Immature natural killer cell (primary cell): ENCODE data around the gene AS3MT. TPM values are rescaled to one million over a fixed set of nuclear protein-coding genes. Genes with fewer than 3 reads are reported as not detected.

Source experiments
- DNase-seq, 3 donors: peaks; one replicate each; pipeline ENCODE4 v3.0.0; 2022; ENCODE audit warnings: mixed read lengths in 1 of 3
- H3K27ac Mint-ChIP-seq, 6 donors: one replicate each; pipeline ENCODE4 v1.8.0; 2020; ENCODE audit warnings: mixed read lengths in 6 of 6, mild to moderate bottlenecking in 5 of 6, inconsistent platforms in 4 of 6, moderate library complexity in 3 of 6
- H3K27me3 Mint-ChIP-seq, 3 donors: one replicate each; pipeline ENCODE4 v1.8.0; 2020 to 2021; ENCODE audit warnings: low read depth in 3 of 3, mild to moderate bottlenecking in 3 of 3, mixed read lengths in 3 of 3, moderate library complexity in 3 of 3, inconsistent platforms in 1 of 3
- H3K36me3 Mint-ChIP-seq, 3 donors: one replicate each; pipeline ENCODE4 v1.8.0; 2020; ENCODE audit warnings: mixed read lengths in 3 of 3, inconsistent platforms in 2 of 3, mild to moderate bottlenecking in 2 of 3
- H3K4me1 Mint-ChIP-seq, 2 donors: one replicate each; pipeline ENCODE4 v1.8.0; 2020; ENCODE audit warnings: inconsistent platforms in 2 of 2, mild to moderate bottlenecking in 2 of 2, mixed read lengths in 2 of 2, moderate library complexity in 1 of 2
- H3K4me3 Mint-ChIP-seq, 5 donors: one replicate each; pipeline ENCODE4 v1.8.0; 2020; ENCODE audit warnings: mild to moderate bottlenecking in 5 of 5, mixed read lengths in 5 of 5, inconsistent platforms in 3 of 5, moderate library complexity in 3 of 5
- H3K9me3 Mint-ChIP-seq, 6 donors: one replicate each; pipeline ENCODE4 v1.8.0; 2020; ENCODE audit warnings: mild to moderate bottlenecking in 6 of 6, mixed read lengths in 6 of 6, inconsistent platforms in 4 of 6, moderate library complexity in 3 of 6
- polyA plus RNA-seq, 3 donors: library from polyadenylated mRNA; unstranded; fragments of 300-500 nt; fragmentation: Illumina TruSeq; gene quantifications; one replicate each; pipeline ENCODE4 v1.2.3, GENCODE V29; 2021

AS3MT gene
- polyA plus RNA-seq, 3 donors from 2014 or later = 0.30 TPM; not detected in 2

DNA sequence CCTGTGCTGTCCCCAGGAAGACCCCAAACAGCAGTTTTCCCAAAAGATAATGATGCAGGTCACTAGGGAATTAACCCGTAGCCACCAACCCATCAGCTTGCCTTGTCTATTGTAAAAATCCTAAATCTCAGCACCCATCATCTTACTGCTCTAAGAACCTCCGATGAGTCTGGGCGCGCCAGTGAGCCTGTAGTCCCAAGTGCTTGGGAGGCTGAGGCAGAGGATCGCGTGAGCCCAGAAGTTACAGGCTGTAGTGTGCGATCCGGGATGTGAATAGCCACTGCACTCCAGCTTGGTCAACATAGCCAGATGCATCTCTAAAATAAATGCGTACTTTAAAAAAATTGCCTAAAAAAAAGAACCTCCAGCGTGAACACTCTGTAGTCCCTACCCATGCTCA lies 951 bp downstream of the AS3MT start:
- Mint-ChIP-seq H3K4me3 (peak overlapping the region in 1 of 5 donors; percentile 22), H3K9me3 (no peaks in the 10 kb centered on the region), H3K36me3 (peaks cover 8 to 24% (median 8%) of the 10 kb centered on the region in 3 donors), H3K27ac (no peak overlapping the region), H3K27me3 (peaks cover 0 to 12% (median 5%) of the 10 kb centered on the region in 3 donors), H3K4me1 (peaks cover 7 to 8% of the 10 kb centered on the region in 2 donors)
- DNase-seq = no peak

DNA sequence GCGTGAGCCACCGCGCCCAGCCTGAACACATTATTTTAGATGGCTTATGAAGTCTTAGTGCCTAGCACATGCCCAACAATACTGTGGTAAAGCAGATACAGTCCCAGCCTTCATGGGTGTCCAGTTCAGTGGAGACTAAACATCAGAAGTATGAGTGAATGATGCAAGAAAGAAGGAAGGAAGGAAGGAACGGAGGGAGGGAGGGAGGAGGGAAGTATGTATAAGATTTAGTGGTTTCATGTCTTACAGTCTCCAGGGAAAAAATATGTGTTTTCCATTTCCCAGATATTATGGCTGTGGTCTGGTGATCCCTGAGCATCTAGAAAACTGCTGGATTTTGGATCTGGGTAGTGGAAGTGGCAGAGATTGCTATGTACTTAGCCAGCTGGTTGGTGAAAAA lies 2.9 kb downstream of the AS3MT start:
- DNase-seq = no peak
- H3K27ac Mint-ChIP-seq = peak overlapping the region in 1 of 6 donors; percentile 9
- peaks cover 7 to 8% of the 10 kb centered on the region in 2 donors for H3K4me1 Mint-ChIP-seq
- peaks cover 0 to 12% (median 5%) of the 10 kb centered on the region in 3 donors for H3K27me3 Mint-ChIP-seq
- H3K36me3 Mint-ChIP-seq = peaks cover 8 to 24% (median 8%) of the 10 kb centered on the region in 3 donors
- no peaks in the 10 kb centered on the region for H3K9me3 Mint-ChIP-seq
- H3K4me3 Mint-ChIP-seq = no peak overlapping the region

DNA sequence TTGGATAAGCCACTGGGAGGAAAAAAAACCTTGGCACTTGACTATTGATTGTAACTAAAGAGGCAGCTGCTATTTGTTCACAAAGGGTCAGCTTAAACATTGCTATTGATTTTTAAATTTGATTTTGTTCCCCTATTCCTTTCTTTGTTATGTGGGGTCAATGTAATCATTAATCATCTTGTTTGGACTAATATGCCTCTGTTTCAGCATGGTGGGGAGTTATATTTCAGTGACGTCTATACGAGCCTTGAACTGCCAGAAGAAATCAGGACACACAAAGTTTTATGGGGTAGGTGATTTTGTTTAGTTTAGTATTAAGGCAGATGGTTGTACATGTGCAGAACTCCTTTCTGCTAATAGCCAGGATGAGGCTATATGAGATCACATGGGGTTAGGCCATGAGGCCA lies 7.5 kb downstream of the AS3MT start:
- DNase-seq = no peak
- no peak overlapping the region for H3K27ac Mint-ChIP-seq
- H3K27me3 Mint-ChIP-seq = no peaks in the 10 kb centered on the region
- H3K9me3 Mint-ChIP-seq = no peaks in the 10 kb centered on the region
- no peaks in the 10 kb centered on the region for H3K4me1 Mint-ChIP-seq
- no peak overlapping the region for H3K4me3 Mint-ChIP-seq
- H3K36me3 Mint-ChIP-seq = peaks cover 2 to 7% (median 4%) of the 10 kb centered on the region in 3 donors

DNA sequence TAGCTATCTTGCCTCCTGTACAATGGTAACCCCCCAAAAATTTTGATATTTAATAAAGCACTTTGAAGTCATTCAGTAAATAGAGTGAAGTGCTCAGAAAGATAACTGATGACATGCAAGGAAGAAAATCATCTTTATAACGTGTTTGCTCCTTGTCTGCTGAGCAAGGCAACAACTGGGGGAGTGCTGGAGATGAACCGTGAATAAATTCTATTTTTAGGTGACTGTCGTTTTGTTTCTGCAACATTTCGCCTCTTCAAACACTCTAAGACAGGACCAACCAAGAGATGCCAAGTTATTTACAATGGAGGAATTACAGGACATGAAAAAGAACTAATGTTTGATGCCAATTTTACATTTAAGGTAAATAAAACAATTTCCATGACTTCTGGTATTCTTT lies 9.4 kb downstream of the AS3MT start:
- Mint-ChIP-seq H3K36me3 (peaks cover 2 to 7% (median 4%) of the 10 kb centered on the region in 3 donors), H3K27ac (no peak overlapping the region), H3K4me3 (no peak overlapping the region), H3K9me3 (no peaks in the 10 kb centered on the region), H3K27me3 (no peaks in the 10 kb centered on the region), H3K4me1 (no peaks in the 10 kb centered on the region)
- DNase-seq = no peak

DNA sequence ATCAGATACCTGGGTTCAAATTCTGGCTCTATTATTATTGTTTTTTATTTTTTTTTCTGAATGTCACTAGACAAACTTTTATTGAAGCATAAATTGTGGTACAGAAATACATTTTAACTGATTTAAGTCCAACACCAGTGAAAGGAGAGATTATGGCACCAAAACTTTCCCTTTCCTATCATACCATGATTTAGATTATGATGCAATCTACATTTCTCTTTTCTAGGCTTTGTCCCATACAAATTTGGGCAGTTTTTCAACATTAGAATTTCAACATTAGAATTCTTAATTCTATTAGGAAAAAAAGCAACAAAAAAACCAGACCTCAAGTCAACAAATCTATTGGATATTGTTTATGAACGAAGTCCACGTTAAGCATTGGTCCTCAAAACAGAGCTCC lies 11.0 kb downstream of the AS3MT start:
- no peaks in the 10 kb centered on the region for H3K4me1 Mint-ChIP-seq
- peaks cover 0 to 1% (median 0%) of the 10 kb centered on the region in 3 donors for H3K27me3 Mint-ChIP-seq
- no peak overlapping the region for H3K27ac Mint-ChIP-seq
- no peak for DNase-seq
- H3K4me3 Mint-ChIP-seq = no peak overlapping the region
- H3K36me3 Mint-ChIP-seq = peaks cover 0 to 8% (median 4%) of the 10 kb centered on the region in 3 donors
- H3K9me3 Mint-ChIP-seq = no peaks in the 10 kb centered on the region

DNA sequence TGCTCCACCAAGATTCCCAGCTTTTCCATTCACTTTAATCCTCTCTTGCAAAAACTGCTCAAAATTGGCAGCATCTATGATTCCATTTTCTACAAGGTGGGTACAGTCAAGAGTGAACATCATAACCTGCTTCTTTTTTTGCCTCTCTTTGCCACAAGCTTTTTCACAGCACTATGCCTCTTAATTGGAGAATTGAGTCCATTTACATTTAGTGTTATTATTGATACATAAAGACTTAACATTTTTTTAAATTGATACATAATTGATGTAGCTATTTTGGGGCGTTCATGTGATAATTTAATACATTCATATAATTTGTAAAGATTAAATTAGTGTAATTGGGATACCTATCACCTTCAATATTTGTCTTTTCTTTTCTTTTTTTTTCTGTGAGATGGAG lies 18.8 kb downstream of the AS3MT start:
- Mint-ChIP-seq H3K27me3 (peaks cover 0 to 1% (median 0%) of the 10 kb centered on the region in 3 donors), H3K4me3 (no peak overlapping the region), H3K4me1 (no peaks in the 10 kb centered on the region), H3K27ac (no peak overlapping the region), H3K9me3 (no peaks in the 10 kb centered on the region), H3K36me3 (peaks cover 0 to 14% (median 4%) of the 10 kb centered on the region in 3 donors)
- no peak for DNase-seq

DNA sequence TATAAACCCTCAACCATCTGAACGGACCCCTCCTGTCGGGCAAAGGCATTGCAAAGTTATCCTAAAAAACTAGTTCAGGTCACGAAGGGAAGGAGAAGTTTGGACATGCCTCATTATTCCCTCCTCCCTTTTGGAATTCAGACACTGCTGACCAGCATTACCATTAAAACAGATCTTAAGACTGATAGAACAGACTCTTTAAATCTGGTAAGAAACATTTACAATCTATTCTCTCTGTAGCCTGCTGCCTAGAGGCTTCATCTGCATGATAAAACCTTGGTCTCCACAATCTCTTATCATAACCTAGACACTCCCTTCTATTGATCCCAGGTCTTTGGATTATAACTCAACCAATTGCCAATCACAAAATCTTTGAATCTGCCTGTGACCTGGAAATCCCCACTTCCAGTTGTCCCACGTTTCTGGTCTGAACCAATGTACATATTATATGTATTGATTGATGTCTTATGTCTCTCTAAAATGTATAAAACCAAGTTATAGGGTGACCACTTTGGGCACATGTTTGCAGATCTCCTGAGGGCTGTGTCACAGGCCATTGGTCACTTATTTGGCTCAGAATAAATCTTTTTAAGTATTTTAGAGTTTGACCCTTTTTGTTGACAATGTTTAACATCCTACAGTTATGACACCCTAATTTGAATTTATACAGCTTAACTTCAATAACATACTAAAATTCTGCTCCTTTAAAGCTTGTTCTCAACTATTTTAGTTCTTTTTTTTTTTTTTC lies 25.4 kb downstream of the AS3MT start:
- H3K4me1 Mint-ChIP-seq = no peaks in the 10 kb centered on the region
- peak overlapping the region in 1 of 6 donors; percentile 17 for H3K27ac Mint-ChIP-seq
- DNase-seq = no peak
- H3K9me3 Mint-ChIP-seq = no peaks in the 10 kb centered on the region
- H3K27me3 Mint-ChIP-seq = peaks cover 0 to 2% (median 0%) of the 10 kb centered on the region in 3 donors
- H3K36me3 Mint-ChIP-seq = peaks cover 5% of the 10 kb centered on the region in 3 donors
- H3K4me3 Mint-ChIP-seq = no peak overlapping the region

DNA sequence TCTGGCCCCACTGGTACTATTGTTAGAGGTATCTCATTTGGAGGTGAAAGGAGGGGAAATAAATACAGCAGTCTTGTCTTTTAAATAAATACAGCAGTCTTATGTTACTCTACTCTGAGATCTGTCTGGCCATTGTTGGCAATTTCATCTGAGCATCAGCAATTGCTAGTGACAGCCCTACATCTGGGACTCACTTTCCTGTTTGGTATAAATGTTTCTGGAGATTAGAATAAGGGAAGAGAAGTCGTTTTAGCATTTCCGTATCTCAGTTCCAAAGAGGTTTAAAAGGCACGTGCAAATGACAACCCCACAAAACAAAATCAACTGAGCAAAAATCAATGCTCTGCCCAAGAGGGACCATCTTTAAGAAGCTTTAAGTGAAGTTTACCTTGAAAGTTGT lies 30.7 kb downstream of the AS3MT start:
- Mint-ChIP-seq H3K4me1 (no peaks in the 10 kb centered on the region), H3K9me3 (no peaks in the 10 kb centered on the region), H3K27me3 (peaks cover 0 to 2% (median 0%) of the 10 kb centered on the region in 3 donors), H3K36me3 (no peaks in the 10 kb centered on the region), H3K27ac (no peak overlapping the region), H3K4me3 (no peak overlapping the region)
- no peak for DNase-seq

DNA sequence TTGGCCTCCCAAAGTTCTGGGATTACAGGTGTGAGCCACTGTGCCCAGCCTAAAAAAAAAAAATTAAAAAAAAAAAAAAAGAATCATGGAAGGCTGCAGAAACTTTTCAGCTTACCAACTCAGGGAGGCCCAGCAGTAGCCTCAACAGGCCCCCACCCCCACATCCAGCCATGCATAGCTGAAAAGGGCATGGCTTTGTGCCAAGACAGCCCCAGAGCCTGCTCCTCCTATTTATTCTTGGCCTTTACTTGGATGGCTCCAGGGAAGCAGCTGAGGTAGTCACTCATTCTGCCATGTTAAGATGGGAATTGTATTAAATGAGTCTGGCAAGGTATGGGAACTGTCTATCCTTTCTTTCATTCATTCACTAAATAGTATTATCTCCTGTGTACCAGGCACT lies 35.1 kb downstream of the AS3MT start:
- H3K27me3 Mint-ChIP-seq = no peaks in the 10 kb centered on the region
- H3K9me3 Mint-ChIP-seq = no peaks in the 10 kb centered on the region
- no peak overlapping the region for H3K4me3 Mint-ChIP-seq
- DNase-seq = no peak
- H3K27ac Mint-ChIP-seq = no peak overlapping the region
- H3K4me1 Mint-ChIP-seq = no peaks in the 10 kb centered on the region
- H3K36me3 Mint-ChIP-seq = no peaks in the 10 kb centered on the region

DNA sequence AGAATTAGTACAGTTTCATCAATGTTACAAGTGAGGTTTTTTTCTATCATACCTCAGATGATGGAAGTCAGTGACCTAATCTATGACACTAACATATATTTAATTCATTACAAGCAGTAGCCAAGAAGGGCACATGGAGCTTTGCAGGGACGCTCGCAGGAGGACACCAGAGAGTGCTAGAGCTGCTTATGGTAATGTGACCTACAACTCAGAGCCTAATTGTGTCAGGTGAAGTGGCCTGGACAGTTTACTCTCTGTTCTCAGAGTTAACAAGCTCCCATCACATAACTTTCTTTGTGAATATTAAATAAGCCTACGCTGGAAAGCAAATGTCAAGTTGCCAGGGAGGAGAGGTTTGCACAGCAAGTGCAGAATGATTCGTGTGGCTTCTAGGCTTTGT lies 37.2 kb downstream of the AS3MT start:
- peaks cover 0 to 3% (median 0%) of the 10 kb centered on the region in 3 donors for H3K27me3 Mint-ChIP-seq
- no peak overlapping the region for H3K4me3 Mint-ChIP-seq
- H3K36me3 Mint-ChIP-seq = no peaks in the 10 kb centered on the region
- no peaks in the 10 kb centered on the region for H3K4me1 Mint-ChIP-seq
- DNase-seq = no peak
- no peaks in the 10 kb centered on the region for H3K9me3 Mint-ChIP-seq
- no peak overlapping the region for H3K27ac Mint-ChIP-seq

DNA sequence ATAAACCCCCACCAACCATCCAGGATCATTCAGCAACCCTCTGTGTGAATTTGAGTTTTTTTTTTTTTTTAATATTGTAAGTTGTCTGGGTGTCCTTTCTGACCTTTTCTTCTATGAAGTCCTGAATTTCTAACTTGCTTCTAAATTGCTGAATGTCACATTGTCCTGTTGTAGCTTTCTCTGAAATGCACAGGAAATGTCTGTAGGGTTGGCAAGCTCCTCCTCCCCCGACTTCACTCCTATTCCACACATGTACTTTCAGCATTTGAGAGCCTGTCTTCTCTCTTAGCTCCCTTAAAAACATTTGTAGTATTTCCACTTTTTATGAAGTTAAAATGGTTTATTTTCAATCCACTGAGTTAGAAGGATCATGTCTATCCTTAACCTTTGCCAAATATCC lies 45.5 kb downstream of the AS3MT start:
- H3K27ac Mint-ChIP-seq = no peak overlapping the region
- peaks cover 9 to 15% (median 12%) of the 10 kb centered on the region in 3 donors for H3K27me3 Mint-ChIP-seq
- H3K4me3 Mint-ChIP-seq = no peak overlapping the region
- no peaks in the 10 kb centered on the region for H3K9me3 Mint-ChIP-seq
- peaks cover 0 to 3% (median 0%) of the 10 kb centered on the region in 3 donors for H3K36me3 Mint-ChIP-seq
- no peak for DNase-seq
- peaks cover 20% of the 10 kb centered on the region in 2 donors for H3K4me1 Mint-ChIP-seq

DNA sequence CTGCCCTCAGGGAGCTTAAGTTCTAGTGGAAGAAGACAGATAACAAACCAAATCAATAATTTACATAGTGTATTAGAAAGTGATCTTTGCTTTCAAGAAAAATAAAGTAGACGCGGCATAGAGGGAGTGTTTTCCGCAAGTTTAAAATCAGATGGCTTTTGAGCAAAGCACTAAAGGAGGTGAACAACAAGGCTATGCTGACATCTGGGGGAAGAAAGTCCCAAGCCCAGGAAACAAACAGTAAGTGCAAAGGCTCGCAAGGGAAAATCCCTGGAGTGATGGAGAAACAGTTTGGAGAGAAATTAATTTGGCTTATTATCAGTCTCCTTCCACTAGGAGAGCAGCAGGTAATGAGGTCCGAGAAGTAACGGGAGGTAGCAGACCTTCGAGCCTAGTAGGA lies 46.9 kb downstream of the AS3MT start:
- H3K27ac Mint-ChIP-seq = peak overlapping the region in 4 of 6 donors; percentile 5 to 77 (median 52)

DNA sequence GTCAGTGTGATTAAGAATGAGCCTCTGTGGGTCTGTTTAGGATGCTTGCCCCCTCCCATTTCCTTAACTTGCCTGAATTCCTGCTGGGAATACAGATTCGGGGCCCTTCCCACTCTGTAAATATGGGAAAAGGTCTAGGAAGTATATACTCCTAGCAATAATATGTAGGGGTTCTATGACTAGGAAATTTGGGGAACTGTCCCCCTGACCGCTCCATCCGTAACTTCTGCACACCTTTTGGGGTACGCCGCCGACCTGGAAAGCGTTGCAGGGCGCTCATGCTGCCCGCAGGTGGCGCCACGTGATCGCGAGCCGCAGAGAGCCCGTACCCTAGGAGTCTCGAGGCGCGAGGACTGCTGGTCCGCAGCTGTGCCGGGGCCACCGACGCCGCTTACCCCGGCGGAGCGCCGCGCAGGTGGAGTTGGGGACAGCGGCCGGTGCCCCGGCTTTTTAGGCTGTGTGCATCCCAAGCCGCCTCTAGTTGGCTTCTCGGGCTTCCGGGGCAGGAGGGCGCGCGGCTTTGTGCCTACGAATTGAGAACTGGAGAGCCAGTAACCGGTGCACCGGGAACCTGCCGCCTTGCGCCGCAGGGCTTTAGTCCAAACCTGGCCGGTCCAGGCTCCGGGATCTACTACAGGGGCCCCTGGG lies 48.2 kb downstream of the AS3MT start:
- DNase-seq = peak; percentile 80 to 84 (median 82)
- Mint-ChIP-seq H3K36me3 (peaks cover 0 to 4% (median 3%) of the 10 kb centered on the region in 3 donors), H3K4me3 (peak overlapping the region; percentile 94 to 97 (median 96)), H3K4me1 (peaks cover 44 to 47% of the 10 kb centered on the region in 2 donors), H3K27ac (peak overlapping the region; percentile 89 to 96 (median 92)), H3K9me3 (no peaks in the 10 kb centered on the region), H3K27me3 (peaks cover 8 to 12% (median 9%) of the 10 kb centered on the region in 3 donors)

More for the DNA sequence above, 46.9 kb downstream of the AS3MT start:
- H3K27me3 Mint-ChIP-seq = peaks cover 9 to 15% (median 9%) of the 10 kb centered on the region in 3 donors
- H3K4me1 Mint-ChIP-seq = peaks cover 33 to 34% of the 10 kb centered on the region in 2 donors
- no peak for DNase-seq
- H3K9me3 Mint-ChIP-seq = no peaks in the 10 kb centered on the region
- peaks cover 0 to 4% (median 2%) of the 10 kb centered on the region in 3 donors for H3K36me3 Mint-ChIP-seq
- peak overlapping the region; percentile 57 to 77 (median 75) for H3K4me3 Mint-ChIP-seq
